RPMI8226 (cell line): ENCODE data around the gene HYAL2.
A peak's percentile ranks its signal among the peaks of the same experiment; 100 is the strongest.
"Not testable (repeated sequence)": the region's sequence is repeated elsewhere in the genome, so short reads cannot be mapped to it uniquely, and the experiment has no call there.

Experiments
- DNase-seq: peaks from one replicate; pipeline ENCODE4 v3.0.0-alpha.2; 2015

HYAL2 gene

DNA sequence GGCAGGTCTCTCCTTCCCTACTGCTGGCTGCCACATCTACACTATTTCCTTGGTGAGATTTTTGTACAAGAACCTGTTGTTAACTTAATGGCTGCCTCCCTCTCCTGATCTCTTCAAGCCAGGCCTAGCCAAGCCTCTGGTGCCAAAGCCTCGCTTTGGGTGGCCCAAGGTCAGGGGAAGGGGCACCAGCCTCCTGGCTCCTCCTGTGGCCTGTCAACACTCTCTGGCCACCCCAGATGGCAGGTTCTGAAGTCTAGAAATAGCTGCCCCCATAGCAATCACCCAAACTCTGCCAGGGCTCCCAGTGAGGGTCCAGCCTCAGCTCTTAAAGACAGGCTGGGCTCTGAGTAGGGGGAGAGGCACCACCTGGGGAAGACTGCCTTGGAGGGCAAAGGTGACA is 35.3 kb downstream of the HYAL2 start:
- DNase-seq: no peak

DNA sequence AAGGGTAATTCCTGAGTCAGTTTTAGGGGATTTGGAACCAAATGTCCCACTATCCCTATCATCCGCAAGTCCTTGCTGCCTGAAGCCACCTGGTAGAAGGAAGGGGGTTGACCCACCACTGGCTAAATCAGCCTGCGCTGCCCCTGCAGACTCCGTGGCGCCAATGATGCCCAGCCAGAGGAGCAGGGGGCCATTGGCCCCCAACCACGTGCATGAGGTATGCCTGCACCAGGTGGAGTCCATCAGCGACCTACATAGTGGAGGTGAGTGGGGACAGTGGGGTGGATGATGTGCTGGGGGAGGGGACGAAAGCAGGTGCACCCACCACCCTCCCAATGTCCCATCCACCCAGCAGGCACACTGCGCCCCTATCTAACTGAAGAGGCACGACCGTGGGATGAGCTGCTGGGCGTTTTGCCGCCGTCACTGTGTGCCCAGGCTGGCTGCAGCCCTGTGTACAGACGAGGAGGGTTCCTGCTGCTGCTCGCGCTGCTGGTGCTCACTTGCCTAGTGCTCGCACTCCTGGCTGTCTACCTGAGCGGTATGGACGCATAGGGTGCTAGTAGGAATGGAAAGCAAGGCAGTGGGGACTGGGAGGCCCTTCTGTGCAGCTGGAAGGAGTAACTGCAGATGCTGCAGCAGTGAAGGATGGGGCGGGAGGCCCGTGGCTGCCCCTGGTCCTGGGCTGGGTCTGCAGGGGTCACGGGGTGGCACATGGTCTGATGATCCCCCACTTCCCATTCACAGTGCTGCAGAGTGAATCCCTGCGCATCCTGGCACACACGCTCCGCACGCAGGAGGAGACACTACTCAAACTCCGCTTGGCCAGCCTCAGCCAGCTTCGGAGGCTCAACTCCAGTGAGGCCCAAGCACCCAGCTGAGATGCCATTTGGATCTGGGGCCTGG is 36.0 kb downstream of the HYAL2 start:
- DNase-seq: no peak

DNA sequence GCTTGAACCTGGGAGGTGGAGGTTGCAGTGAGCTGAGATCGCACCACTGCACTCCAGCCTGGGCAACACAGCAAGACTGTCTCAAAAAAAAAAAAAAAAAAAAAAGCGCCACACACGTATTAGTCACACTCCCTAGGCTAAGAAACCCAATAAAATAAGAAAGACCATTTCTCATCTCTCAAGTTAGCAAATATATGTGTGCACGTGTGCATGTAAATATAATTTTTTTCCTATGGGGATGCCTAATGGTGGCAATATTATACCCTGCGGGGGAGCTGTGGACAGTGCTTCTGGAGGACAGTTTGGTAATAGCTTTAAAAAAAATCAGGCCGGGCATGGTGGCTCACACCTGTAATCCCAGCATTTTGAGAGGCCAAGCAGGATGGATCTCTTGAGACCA is 38.4 kb downstream of the HYAL2 start:
- DNase-seq: not testable (repeated sequence)

DNA sequence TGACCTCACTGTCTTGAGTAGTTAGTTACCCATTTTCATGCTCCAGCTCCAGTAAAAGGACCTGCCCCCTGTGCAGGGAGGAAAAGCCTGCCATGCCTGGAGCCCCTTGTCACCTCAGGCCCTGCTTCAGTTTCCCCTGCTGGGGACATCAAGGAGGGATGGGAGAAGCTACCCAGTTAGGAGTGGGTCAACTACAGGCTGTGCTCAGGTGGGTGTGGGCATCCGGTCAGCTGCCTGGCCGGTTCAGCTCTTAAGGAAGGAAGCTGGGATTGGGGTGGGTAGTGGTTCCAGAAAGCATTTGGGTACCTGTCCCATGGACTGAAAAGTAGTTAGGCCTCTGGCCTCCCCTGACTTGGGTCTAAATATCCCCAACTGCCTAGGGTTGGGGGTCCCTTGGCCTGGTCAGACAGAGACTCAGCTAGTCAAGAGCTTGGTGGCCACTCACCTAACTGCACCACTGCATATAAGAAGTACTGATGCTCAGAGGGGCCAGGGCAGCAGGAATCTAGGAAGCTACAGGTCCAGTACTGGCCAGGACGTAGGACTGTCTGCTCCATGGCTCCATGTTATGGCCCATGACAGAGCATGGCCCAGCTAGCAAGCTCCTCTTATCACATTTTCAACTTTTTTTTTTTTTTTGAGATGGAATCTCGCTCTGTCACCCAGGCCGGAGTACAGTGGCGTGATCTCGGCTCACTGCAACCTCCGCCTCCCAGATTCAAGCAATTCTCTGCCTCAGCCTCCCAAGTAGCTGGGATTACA is 43.1 kb downstream of the HYAL2 start:
- DNase-seq: no peak

DNA sequence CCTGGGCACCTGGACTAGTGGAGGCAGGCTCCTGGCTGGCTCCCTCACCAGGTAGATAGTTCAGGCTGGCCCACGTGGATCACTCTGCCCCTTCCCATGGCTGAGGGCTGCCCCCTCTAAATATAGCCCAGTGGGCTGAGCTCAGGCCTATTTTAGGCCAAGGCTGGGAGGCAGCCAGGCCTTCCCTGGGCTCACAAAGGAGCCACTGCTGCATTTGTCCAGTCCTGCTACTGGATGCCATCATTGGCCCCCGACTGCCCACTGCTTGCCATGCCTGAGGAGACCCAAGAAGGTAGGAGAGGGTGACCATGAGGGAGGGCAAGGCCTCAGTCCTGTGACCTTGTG is 43.7 kb downstream of the HYAL2 start, which contains the start of gene LSMEM2:
LSMEM2 (plus strand) TSS at position 208 of the 345 bp plus-strand sequence; CDS start at position 235, 27 bp downstream.
- no peak for DNase-seq

DNA sequence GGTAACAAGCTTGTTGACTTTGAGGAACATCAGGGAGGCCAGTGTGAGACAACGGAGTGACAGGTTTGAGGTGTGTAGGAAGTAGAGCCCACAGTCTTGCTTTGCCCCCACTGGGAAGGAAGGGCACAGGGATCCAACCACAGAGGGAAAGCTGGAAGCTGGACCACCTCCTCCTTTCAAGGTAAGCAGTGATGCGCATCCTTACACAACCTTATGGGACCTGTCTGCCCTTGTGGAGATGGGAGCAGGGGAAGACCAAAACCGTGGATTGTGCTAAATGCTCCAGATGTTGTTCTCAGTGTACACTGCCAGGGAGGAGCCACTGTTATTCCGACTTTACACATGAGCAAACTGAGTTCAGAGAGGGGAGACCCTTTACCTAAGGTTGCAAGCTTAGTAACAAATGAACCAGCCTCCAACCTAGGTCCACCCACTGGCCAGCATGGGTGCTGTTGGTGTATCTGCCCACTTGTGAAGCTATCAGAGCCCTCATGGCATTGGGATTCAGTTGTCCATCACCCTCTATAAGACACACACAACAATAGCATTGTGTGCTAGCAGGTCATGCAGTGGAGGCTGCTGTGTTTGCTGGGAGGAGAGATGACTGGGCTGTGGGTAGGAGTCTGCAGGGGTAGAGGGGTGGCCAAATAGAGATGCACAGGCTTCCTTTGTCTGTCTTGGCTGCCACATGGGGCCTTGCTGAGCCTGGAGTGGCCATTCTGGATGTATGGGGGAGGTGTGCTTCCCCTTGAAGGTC is 44.2 kb downstream of the HYAL2 start:
- DNase-seq: no peak

DNA sequence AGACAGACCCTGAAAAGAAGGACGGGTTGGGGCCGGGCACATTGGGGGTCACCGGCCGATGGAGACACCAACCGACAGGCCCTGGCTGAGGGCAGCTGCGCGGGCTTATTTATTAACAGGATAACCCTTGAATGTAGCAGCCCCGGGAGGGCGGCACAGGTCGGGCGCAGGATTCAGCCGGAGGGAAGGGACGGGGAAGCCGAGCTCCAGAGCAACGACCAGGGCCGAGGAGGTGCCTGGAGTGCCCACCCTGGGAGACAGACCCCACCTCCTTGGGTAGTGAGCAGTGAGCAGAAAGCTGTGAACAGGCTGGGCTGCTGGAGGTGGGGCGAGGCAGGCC is 45.8 kb downstream of the HYAL2 start:
- DNase-seq: no peak

DNA sequence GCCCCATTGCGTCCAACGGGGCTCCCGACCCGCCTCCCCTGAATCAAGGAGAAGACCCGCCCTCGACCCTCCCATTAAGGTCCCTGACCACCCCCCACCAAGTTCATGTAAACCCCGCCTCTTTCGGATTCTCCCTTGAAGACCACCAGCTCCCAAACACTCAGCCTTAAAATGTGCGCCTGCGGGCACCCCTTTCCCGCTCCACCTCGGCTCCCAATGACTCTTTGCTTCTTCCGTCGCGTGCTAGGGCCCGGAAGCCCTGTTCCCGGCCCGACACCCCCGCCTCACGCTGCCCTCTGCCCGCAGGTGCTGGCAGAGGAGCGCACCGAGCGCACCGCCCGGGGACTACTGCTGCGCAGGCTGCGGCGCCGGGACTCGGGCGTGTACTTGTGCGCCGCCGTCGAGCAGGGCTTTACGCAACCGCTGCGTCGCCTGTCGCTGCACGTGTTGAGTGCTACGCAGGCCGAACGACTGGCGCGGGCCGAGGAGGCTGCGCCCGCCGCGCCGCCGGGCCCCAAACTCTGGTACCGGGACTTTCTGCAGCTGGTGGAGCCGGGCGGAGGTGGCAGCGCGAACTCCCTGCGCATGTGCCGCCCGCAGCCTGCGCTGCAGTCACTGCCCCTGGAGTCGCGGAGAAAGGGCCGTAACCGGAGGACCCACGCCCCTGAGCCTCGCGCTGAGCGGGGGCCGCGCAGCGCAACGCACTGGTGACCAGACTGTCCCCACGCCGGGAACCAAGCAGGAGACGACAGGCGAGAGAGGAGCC is 46.4 kb downstream of the HYAL2 start:
- no peak for DNase-seq

DNA sequence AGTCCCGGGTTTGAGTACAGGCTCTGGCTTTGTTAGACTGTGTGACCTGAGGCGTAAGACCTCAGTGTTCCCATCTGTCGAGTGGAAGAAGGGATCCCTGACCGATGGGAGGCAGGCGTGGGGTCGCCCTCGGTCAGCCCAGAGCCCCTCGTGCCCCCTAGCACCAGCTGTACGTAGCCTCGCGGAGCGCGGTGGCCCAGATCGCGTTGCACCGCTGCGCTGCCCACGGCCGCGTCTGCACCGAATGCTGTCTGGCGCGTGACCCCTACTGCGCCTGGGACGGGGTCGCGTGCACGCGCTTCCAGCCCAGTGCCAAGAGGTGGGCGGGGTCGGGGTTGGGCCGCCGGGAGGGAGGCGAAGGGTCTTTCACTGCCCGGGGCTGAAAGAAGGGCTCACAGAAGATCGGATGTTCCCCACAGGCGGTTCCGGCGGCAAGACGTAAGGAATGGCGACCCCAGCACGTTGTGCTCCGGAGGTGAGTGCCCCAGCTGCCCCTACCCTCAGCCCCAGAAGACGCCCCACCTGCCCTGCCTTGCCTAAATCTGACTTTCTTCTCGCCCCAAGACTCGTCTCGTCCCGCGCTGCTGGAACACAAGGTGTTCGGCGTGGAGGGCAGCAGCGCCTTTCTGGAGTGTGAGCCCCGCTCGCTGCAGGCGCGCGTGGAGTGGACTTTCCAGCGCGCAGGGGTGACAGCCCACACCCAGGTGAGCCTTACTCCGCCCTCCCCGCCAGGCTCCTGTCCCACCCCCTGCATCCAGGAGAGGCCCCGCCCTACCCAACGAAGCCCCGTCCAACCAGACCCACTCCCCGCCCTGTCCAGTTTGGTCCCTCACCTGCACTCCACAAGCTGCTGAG is 47.2 kb downstream of the HYAL2 start:
- DNase-seq: no peak

DNA sequence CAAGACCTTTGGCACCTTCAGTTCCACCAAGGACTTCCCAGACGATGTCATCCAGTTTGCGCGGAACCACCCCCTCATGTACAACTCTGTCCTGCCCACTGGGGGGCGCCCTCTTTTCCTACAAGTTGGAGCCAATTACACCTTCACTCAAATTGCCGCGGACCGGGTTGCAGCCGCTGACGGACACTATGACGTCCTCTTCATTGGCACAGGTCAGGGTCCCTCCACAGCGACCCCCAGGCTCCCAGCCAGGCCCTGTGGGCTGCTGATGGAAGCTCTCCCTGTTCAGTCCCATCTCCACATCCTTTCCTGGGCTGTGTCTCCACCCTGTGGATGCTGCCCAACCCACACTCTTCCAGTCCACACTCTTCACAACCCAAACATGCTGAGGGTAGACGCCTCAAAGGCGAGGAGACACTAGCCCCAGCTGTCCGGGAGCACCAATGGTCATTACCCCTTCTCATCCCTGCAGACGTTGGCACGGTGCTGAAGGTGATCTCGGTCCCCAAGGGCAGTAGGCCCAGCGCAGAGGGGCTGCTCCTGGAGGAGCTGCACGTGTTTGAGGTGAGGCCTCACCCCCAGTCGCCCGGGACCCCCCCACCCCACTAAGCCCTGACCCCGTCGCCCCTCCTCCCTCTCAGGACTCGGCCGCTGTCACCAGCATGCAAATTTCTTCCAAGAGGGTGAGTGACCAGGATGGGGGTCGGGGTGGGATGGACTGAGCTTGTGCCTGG is 48.0 kb downstream of the HYAL2 start:
- peak; percentile 77 for DNase-seq

DNA sequence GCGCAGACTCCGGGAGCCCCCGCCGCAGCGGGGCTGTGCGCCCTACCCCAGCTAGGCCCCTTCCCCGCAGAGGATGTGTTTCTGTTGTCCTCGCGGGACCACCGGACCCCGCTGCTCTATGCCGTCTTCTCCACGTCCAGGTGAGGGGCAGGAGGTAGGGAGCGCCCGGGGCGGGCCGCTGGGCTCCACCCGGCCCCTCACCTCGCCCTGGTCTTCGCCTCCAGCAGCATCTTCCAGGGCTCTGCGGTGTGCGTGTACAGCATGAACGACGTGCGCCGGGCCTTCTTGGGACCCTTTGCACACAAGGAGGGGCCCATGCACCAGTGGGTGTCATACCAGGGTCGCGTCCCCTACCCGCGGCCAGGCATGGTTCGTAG is 48.9 kb downstream of the HYAL2 start:
- DNase-seq: no peak

DNA sequence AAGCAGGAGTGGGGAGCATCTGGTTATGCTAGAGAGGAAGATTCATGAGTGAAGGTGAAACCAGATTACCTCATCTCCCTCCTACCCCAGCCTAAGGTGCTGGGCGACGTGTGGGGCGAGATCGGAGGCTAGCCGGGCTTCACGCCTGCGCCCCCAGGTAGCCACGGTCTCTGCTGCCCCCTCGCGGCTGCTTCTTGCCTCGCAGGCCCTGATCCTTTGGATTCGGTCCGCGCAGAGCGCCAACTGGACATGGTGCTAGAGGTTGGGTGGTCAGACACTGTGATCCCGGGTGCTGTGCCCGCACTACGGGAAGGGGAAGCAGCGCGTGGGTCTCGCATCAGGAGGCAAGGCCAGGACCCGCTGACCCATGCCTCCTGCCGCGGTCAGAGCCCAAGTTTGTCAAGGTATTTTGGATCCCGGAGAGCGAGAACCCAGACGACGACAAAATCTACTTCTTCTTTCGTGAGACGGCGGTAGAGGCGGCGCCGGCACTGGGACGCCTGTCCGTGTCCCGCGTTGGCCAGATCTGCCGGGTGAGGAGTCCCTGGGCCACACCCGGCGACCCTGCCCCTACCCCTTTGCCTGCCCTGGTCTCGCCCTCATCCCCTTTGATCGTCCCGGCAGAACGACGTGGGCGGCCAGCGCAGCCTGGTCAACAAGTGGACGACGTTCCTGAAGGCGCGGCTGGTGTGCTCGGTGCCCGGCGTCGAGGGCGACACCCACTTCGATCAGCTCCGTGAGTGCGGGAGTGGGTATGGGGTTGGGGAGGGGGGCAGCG is 49.4 kb downstream of the HYAL2 start:
- peak; percentile 88 for DNase-seq

DNA sequence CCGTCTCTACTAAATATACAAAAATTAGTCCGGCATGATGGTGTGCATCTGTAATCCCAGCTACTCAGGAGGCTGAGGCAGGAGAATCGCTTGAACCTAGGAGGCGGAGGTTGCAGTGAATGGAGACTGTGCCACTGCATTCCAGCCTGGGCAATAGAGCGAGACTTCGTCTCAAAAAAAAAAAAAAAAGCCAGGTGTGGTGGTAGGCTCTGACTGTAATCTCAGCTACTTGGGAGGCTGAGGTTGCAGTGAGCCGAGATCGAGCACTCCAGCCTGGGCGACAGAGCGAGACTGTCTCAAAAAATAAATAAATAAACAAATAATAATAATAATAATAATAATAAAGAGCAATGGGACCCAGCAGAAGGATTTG is 50.0 kb downstream of the HYAL2 start:
- not testable (repeated sequence) for DNase-seq

DNA sequence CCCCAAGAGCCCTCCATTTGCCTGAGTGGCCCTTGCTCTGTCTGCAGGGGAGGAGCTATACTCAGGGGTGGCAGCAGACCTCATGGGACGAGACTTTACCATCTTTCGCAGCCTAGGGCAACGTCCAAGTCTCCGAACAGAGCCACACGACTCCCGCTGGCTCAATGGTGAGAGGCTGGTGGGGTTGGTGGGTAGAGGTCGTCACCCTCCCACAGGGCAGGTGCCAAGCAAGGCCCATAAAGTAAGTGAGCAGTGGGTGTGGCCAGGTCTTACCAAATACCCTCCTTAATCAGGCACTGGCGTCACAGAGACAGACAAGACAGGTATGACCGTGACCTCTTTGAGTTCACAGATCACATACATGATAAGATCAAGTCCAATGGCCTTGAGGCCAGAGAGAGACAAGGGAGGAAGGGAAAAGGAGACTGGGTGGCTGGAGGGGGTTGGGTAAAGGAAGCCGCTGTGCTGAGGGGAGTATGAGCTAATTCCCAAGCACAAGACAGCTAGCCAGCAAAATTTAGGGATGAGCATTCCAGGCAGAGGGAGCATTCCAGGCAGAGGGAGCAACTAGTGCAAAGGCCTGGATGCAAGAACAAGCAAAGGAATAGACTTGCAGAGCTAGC is 51.1 kb downstream of the HYAL2 start:
- DNase-seq: no peak

DNA sequence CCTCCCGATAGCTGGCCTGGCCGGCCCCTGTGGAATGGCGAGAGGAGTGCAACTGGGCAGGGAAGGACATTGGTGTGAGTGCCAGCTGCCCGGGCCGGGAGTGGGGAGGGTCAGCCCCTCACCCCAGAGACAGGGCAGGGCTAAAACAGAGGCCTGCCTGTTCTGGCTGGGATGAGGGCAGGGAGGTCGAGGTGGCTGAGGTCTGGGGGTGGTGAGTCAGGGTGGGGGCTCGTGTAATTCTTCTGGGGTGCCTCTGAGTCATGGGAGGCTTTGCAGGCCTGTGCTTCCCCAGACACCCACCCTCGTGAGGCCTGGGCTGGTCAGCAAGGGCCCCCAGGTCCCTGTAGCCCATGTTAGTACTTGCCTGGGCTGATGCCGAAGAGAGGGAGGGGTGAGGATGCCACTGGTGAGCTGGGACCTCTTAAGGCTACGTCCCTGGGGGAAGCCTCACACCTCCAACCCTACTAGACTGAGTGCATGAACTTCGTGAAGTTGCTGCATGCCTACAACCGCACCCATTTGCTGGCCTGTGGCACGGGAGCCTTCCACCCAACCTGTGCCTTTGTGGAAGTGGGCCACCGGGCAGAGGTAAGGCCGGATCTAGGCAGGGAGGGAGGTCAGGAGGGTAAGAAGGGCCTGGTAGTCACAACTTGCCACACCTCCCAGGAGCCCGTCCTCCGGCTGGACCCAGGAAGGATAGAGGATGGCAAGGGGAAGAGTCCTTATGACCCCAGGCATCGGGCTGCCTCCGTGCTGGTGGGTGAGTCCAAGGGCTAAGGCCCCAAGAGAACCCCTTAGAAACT is 51.9 kb downstream of the HYAL2 start:
- DNase-seq: no peak

DNA sequence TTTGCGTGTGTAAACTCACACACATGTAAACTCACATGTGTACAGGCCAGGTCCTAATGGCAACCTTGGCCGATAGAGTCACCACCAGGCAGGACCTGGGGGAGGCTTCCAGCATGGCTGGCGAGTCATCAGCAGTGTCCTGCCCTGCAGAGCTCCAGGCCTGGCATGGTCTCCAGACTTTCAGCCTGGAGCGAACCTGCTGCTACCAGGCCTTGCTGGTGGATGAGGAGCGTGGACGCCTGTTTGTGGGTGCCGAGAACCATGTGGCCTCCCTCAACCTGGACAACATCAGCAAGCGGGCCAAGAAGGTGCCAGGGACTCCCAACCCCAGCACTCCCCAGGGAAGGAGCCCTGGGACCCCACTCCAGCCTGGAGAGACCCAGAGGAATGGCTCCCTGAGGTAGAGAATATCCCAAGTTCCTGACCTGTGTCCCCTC is 52.5 kb downstream of the HYAL2 start:
- no peak for DNase-seq

DNA sequence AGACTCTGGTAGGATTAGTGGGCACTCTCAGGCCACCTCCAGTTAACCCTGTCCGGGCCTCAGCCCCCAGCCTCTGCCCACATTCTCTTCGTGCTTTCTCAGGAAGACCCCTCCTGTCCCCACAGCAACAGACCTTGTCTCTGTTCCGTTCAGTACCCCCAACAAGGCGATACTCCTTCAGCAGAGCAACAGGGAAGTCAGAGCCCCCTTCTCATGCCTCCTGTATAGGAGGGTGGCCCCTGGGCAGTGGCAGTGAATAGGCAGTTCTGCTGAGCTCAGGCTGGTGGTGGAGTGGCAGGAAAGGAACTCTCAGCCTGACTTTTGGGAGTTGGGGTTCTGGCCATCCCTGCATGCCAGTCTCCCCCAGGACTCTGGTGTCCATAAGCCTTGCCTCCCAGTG is 53.1 kb downstream of the HYAL2 start:
- DNase-seq: no peak

DNA sequence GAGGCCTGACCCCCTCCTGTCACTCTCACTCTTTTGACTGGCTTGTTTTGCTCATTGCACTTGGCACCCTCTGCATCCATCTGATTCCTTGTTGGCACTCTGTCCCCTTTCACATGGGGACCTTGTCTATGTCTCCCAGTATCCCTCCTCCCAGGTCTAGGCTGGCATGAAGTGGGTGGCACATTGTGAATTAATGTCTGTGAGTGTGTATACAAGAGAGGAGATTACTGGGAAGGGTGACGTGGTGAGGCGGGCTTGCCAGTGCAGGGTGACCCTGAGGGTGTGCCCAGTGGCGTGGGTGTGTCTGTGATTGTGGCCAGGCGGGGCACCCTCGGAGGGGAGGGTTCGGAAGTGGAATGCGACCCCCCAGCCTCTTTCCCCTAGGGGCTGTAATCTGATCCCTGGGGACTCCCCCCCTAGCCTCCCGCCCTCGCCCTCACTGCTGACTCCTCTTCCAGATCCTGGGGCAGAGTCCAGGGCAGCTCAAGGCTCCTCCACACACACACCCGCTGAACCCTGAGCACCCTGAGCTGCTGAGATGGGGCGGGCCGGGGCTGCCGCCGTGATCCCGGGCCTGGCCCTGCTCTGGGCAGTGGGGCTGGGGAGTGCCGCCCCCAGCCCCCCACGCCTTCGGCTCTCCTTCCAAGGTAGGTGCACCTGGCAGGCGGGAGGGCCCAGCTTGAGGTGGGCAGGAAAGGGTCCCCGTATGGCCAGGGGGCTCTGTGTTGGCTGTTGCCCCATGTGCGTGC is 53.7 kb downstream of the HYAL2 start, which contains the start of gene SEMA3B:
SEMA3B (plus strand) TSS at position 445 of the 749 bp plus-strand sequence; CDS start at position 539, 94 bp downstream.
- DNase-seq: no peak
